DMS153 (cell line): ENCODE measurements around the gene ADPRS.

ENCODE experiments used
- DNase-seq: peaks from one replicate; lab custom pipeline; 2025; lab: John Stamatoyannopoulos, UW

Gene ADPRS

DNA sequence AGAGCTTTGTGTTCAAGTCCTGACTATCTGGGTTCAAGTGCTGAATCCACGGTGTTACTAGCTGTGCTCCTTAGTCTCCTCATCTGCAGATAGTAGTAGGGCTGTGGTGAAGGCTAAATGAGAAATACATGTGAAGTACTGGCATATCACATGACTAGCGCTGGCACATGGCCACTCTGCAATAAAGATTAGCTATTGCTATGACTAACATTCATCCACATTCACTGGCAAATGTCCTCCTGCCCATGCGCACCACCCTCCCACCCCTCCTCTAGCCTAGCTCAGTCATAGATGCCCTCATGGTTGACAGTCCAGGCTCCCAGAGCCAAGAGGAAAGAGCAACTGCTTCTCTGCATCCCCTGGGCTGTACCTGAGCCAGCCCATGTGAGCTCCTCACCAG lies 44.8 kb downstream of the ADPRS start:
- peak; percentile 59 for DNase-seq

DNA sequence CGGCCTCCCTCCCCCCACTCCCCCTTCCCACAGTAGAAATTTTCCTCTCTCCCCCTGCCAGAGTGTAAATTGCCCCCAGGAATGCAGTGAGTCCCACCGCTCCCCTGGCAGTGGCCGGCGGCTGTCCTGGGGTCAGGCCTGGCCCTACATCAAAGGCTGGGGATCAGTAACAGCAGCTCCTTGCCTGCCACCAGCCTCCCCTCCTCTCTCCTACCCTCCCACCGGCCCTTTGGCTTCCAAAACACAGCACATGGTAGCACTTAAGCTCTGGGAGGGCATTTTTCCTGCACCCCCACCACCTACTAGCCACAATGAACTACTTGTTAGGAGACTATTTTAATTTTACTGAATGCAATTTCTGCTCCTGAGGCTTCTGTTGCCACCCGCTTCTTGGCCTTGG lies 45.3 kb downstream of the ADPRS start:
- no peak for DNase-seq

DNA sequence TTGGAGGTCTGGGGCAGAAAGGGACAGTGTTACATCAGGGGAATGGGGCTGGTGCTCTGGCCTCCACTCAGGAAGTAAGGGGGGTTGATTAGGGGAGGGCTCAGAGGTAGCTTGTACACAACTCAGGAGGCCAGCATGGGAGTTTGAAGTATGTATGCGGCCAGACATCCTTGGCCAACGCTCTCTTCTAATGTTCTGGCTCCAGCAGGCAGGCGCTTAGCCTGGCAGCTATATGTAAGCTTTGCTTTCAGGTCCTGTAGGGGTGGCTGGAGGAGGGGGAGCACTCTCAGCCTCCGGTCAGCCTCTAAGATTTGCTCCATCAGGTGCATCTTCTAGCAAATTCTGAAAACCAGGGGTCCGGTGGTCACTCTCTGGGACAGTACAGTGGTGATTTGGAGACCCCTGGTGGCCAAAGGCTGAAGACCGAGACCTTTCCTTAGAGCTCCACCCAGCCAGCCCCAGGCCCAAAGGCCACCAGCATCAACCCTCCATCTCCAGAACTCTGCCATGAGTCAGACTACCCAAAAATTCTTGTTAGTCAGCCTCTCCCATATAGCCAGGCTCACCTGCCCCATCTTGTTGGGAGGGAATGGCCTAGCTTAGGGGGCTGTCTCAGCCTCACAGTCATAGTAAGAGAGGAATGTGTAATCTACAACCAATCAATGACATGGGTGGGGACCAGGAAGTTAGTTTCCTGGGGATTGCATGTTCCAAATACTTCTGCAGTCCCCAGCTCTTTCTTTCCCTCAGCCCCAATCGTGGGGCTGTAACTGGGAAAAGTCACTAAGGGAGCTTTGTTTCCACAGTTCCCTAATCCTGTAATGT lies 46.0 kb downstream of the ADPRS start:
- no peak for DNase-seq

DNA sequence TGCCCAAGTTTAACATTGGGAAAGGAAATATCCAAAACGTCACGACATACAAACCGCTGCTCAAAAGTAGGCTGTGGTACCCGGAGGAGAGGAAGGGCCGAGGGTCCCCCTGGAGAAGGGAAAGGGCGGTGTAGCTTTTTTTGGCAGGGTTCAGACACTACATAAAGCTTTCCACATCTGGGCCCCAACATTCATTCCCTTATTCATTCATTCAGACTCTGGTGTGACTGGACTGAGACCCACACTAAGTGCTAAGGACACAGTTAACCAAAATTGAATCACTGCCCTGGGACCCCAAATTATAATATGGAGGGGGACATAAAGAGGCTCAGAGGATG lies 46.6 kb downstream of the ADPRS start:
- DNase-seq = no peak

DNA sequence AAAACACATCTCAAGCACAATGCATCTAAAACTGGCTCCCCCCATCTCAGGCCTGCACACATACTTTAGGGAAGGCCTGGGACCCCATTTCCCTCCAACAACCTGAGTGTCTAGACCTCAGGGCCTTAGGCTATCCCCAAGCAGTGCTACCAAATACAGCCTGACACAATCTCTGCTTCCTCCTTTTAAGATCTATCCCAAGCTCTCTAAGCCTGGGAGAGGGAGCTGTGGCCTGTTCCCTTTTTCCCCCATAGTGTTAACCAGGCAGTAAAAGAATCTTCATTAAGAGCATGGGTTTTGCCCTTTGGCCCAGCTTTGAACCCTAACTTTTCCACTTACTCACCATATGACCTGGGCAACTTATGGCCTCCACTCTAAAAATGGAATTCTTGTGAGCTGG lies 47.1 kb downstream of the ADPRS start:
- DNase-seq = no peak

DNA sequence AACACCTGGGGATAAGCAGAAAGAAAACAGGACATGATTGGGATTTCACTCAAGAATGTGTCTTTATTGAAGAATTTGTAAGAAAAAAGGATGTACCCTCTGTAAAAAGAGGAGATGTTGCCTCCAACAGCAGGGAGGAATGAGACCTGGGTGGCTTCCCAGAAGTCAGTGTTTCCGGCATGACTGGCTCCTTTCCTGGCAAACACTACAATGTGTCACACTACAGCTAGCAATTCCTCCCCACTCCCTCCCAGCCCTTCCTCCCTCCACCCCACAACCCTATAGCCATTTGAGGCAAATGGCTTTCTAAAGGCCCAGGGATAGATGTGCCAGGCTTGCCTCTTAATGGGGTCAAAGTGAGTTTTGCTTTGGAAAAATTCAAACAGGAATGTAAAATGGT lies 47.8 kb downstream of the ADPRS start:
- no peak for DNase-seq

DNA sequence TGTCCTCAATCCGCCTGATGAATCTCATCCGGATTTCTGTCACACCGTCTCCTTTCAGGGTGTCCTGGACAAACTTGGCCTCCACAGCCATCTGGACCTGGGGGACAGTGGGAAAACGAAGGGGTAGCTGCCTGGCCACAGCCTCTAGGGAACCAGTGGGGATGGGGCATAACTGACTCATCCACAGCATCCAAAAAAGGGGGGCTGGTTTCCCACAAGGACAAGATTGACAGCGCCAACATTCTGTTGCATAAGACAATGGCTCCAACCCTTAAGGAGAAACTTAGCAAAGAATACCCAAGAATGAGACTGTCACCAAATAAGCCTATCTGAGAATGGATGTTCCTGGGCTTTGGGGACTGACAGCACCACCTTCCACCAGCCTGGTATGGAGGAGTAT lies 48.5 kb downstream of the ADPRS start:
- DNase-seq = no peak

DNA sequence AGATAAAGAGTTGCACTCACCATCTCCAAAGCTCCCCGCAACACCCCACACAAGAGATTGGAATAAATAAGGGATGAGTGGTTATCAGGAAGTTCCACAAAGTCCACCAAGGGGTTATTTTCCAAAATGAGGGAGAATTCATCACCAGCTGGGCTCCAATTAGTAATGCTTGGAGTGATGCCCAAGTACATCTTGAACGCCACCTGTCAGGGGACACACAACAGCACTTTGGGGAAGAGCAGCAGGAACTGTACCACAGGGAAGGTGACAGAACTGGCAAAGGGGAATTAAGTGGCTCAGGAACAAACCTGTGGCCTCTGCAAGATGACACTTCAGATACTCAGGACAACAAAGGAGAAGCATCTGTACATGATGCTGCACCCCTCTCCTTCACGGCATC lies 49.1 kb downstream of the ADPRS start:
- DNase-seq = no peak

DNA sequence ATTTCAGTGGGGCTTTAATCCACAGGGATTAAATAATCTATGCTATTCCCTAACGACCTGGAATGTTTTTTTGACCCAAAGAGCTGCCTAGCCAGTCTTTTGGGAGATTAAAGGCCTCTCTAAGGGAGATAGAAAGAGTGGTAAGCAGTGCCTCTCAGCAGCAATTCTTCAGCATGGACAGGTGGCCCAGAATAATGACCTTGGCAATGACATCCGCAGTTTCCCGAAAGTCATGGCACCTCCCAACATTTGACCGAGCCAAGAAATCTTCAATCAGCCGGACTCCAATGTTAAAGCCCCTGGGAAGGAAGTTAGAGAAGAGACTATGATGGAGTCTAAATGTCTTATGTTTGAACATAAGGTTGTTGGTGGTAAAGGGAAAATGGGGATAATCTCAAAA lies 50.8 kb downstream of the ADPRS start:
- DNase-seq = no peak

DNA sequence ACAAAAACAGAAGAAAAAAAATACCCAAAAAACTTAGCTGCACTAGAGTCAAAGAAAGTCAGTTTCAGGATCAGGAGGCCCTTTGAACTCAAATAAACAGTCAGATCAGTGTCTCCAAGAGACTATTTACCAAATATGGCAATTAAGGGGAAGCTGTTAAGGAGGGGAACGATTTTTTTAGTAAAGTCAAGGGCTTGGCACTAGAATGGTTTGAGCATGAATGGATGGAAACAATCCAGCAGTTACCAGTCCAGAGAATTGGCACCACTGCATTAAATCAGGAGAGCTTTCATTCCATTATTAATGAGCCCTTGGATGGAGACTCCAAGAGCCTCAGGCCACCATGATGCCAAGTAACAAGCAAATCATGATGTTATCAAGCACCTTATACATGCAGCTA lies 53.4 kb downstream of the ADPRS start:
- no peak for DNase-seq

DNA sequence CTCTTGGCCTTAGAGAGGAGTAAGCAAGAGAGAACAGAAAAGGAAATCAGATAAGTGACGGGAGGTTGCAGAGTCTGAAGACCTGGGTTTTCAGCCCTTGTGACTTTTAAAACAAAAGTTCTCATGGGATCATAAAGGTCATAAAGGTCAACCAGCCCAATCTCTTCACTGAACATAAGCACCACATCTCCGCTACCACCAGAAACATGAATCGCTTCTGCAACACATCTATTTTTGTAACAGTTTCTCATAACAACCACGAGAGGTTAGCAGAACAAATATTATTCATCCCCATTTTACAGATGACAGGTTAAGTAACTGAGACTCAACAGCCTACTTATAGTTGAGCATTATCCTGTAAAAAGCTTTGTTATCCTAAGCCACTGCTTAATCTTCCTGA lies 54.7 kb downstream of the ADPRS start:
- DNase-seq = no peak
